Measurements from ENCODE around the gene MCM10. TPM values are rescaled to one million over a fixed set of nuclear protein-coding genes. Genes with fewer than 3 reads are reported as not detected.

Gene MCM10
- total RNA-seq, 2 donors from 2014 or later: 0.27 TPM; not detected in 1

- H3K27me3 ChIP-seq (replicated peaks; ENCODE audit: insufficient read depth): no peaks in the 10 kb centered on the region
- H3K36me3 ChIP-seq: no peaks in the 10 kb centered on the region
- no peaks in the 10 kb centered on the region for H3K9me3 ChIP-seq
- no peak overlapping the region for H3K27ac ChIP-seq
- H3K4me3 ChIP-seq: no peak overlapping the region
- DNase-seq (ENCODE audit: low spot score): no peak
- TF ChIP-seq CTCF (IDR thresholded peaks at IDR 0.05): no peak
- H3K4me1 ChIP-seq (ENCODE audit: control insufficient read depth in 1 of 2, low read depth in 2 of 2): peaks cover 0 to 10% of the 10 kb centered on the region in 2 donors
- no peak for ATAC-seq (ENCODE audit: insufficient number of reproducible peaks, low FRiP score, low read depth)
Measured at GRCh38 chr10:13223241-13223640, 61.9 kb downstream of the MCM10 start.

GRCh38 chr10:13224210-13224995 is 63.0 kb downstream of the MCM10 start:
- no peak for DNase-seq (ENCODE audit: low spot score)
- H3K4me3 ChIP-seq: no peak overlapping the region
- H3K27ac ChIP-seq: no peak overlapping the region
- H3K36me3 ChIP-seq: no peaks in the 10 kb centered on the region
- no peak for TF ChIP-seq CTCF (IDR thresholded peaks at IDR 0.05)
- no peak for ATAC-seq (ENCODE audit: insufficient number of reproducible peaks, low FRiP score, low read depth)
- peaks cover 0 to 10% of the 10 kb centered on the region in 2 donors for H3K4me1 ChIP-seq (ENCODE audit: control insufficient read depth in 1 of 2, low read depth in 2 of 2)
- no peaks in the 10 kb centered on the region for H3K27me3 ChIP-seq (replicated peaks; ENCODE audit: insufficient read depth)
- no peaks in the 10 kb centered on the region for H3K9me3 ChIP-seq

- no peak for TF ChIP-seq CTCF (IDR thresholded peaks at IDR 0.05)
- Histone ChIP-seq H3K9me3 (no peaks in the 10 kb centered on the region), H3K27me3 (replicated peaks; ENCODE audit: insufficient read depth) (no peaks in the 10 kb centered on the region), H3K4me1 (ENCODE audit: control insufficient read depth in 1 of 2, low read depth in 2 of 2) (peaks cover 0 to 10% of the 10 kb centered on the region in 2 donors), H3K36me3 (no peaks in the 10 kb centered on the region), H3K27ac (no peak overlapping the region), H3K4me3 (no peak overlapping the region)
- ATAC-seq (ENCODE audit: insufficient number of reproducible peaks, low FRiP score, low read depth) (no peak), DNase-seq (ENCODE audit: low spot score) (no peak)
Measured at GRCh38 chr10:13225601-13226000, 64.2 kb downstream of the MCM10 start.

- ATAC-seq (ENCODE audit: insufficient number of reproducible peaks, low FRiP score, low read depth): no peak
- TF ChIP-seq CTCF (IDR thresholded peaks at IDR 0.05): no peak
- peaks cover 0 to 10% of the 10 kb centered on the region in 2 donors for H3K4me1 ChIP-seq (ENCODE audit: control insufficient read depth in 1 of 2, low read depth in 2 of 2)
Measured at GRCh38 chr10:13227031-13227430, 65.7 kb downstream of the MCM10 start.

GRCh38 chr10:13231190-13231589 is 69.8 kb downstream of the MCM10 start:
- no peak overlapping the region for H3K4me3 ChIP-seq
- no peak overlapping the region for H3K27ac ChIP-seq
- H3K36me3 ChIP-seq: no peaks in the 10 kb centered on the region
- no peaks in the 10 kb centered on the region for H3K27me3 ChIP-seq (replicated peaks; ENCODE audit: insufficient read depth)
- H3K9me3 ChIP-seq: no peaks in the 10 kb centered on the region
- ATAC-seq (ENCODE audit: insufficient number of reproducible peaks, low FRiP score, low read depth): no peak
- no peak for DNase-seq (ENCODE audit: low spot score)
- peaks cover 0 to 10% of the 10 kb centered on the region in 2 donors for H3K4me1 ChIP-seq (ENCODE audit: control insufficient read depth in 1 of 2, low read depth in 2 of 2)
- no peak for TF ChIP-seq CTCF (IDR thresholded peaks at IDR 0.05)

More at GRCh38 chr10:13227031-13227430, 65.7 kb downstream of the MCM10 start:
- DNase-seq (ENCODE audit: low spot score): no peak
- H3K9me3 ChIP-seq: no peaks in the 10 kb centered on the region
- H3K4me3 ChIP-seq: no peak overlapping the region
- no peak overlapping the region for H3K27ac ChIP-seq
- H3K36me3 ChIP-seq: no peaks in the 10 kb centered on the region
- no peaks in the 10 kb centered on the region for H3K27me3 ChIP-seq (replicated peaks; ENCODE audit: insufficient read depth)
